Endothelial cell of umbilical vein (primary cell): ENCODE results near the gene RAB1B. TPM values are rescaled to one million over a fixed set of nuclear protein-coding genes. Genes with fewer than 3 reads are reported as not detected.

ENCODE experiments used
- BruUV-seq: library from RNA; stranded (reverse); fragments of 400-500 nt; replicated peaks from 2 replicates; lab custom pipeline; 2021; lab: Mats Ljungman, UMichigan
- CTCF ChIA-PET: fragments of 300-600, 350-600 bp; sonication (Branson Sonifier 250); formaldehyde crosslinking; loops from one replicate; lab custom pipeline; 2021; ENCODE audit warnings: antibody characterized with exemption, inconsistent platforms; lab: Charles Lee
- POLR2A ChIA-PET: fragments of 300-600, 350-600 bp; sonication (Branson Sonifier 250); formaldehyde crosslinking; loops from one replicate; lab custom pipeline; 2021; ENCODE audit warnings: antibody characterized with exemption, inconsistent platforms; lab: Charles Lee
- DNase-seq: peaks from one replicate; pipeline ENCODE4 v3.0.0-alpha.2; 2011; ENCODE audit warnings: low read depth, low spot score
- FAIRE-seq: peaks from 2 replicates; lab custom pipeline; 2011; peaks lifted over from hg19 to GRCh38; lab: Jason Lieb, UNC
- H2AFZ ChIP-seq: 2 replicates; pipeline ENCODE4 v1.6.0; 2012; ENCODE audit warnings: low read depth, low read length, control low read depth, inconsistent platforms
- H3K27ac ChIP-seq: 2 replicates; pipeline ENCODE4 v1.5.1; 2011; ENCODE audit warnings: low read depth, mild to moderate bottlenecking, control low read depth, low read length, moderate library complexity; ENCODE audit not compliant: insufficient read depth
- H3K27me3 ChIP-seq, 2 experiments: 2 replicates each; pipeline versions ENCODE4 v1.6.0 to v1.6.1; 2011; ENCODE audit warnings: low read length in 2 of 2, mixed read lengths in 1 of 2; ENCODE audit not compliant: control insufficient read depth in 2 of 2, insufficient read depth in 2 of 2
- H3K36me3 ChIP-seq, 2 experiments: 2 replicates in 1 of 2; 3 replicates in 1 of 2; pipeline ENCODE4 v1.5.1; 2011; ENCODE audit warnings: low read length in 2 of 2, mild to moderate bottlenecking in 1 of 2, moderate library complexity in 1 of 2; ENCODE audit not compliant: control insufficient read depth in 2 of 2, insufficient read depth in 2 of 2; ENCODE audit errors: extremely low read depth in 1 of 2
- H3K4me1 ChIP-seq: 3 replicates; pipeline ENCODE4 v1.5.1; 2011; ENCODE audit warnings: mild to moderate bottlenecking, low read length; ENCODE audit not compliant: control insufficient read depth, insufficient read depth; ENCODE audit errors: extremely low read depth
- H3K4me2 ChIP-seq: 2 replicates; pipeline ENCODE4 v1.6.1; 2011; ENCODE audit warnings: low read length, control low read depth, mixed read lengths; ENCODE audit not compliant: insufficient read depth
- H3K4me3 ChIP-seq, 3 experiments: fragments of 200-600 bp in 1 of 3; sonication (generic), shearing (Covaris generic) in 1 of 3; replicated peaks in 1 of 3; 2 replicates each; pipeline ENCODE4 v1.5.1; 2011 to 2016; ENCODE audit warnings: control low read depth in 3 of 3, low read length in 3 of 3, mild to moderate bottlenecking in 2 of 3, inconsistent platforms in 1 of 3, low read depth in 1 of 3, moderate library complexity in 1 of 3; ENCODE audit not compliant: insufficient read depth in 1 of 3
- H3K79me2 ChIP-seq: 2 replicates; pipeline ENCODE4 v1.6.0; 2012; ENCODE audit warnings: low read length, inconsistent platforms; ENCODE audit not compliant: control insufficient read depth, insufficient read depth
- H3K9ac ChIP-seq: replicated peaks from 2 replicates; pipeline ENCODE3; 2011; ENCODE audit warnings: low read length, control low read depth; ENCODE audit not compliant: insufficient read depth; ENCODE audit errors: extremely low read depth
- H3K9me1 ChIP-seq: replicated peaks from 3 replicates; pipeline ENCODE4 v1.6.0; 2011; ENCODE audit warnings: mild to moderate bottlenecking, low read length; ENCODE audit not compliant: control insufficient read depth, insufficient read depth; ENCODE audit errors: extremely low read depth
- H3K9me3 ChIP-seq: replicated peaks from 2 replicates; pipeline ENCODE4 v1.5.1; 2012; ENCODE audit warnings: low read length, inconsistent platforms; ENCODE audit not compliant: control insufficient read depth, insufficient read depth
- H4K20me1 ChIP-seq: replicated peaks from 2 replicates; pipeline ENCODE3; 2011; ENCODE audit warnings: mild to moderate bottlenecking, low read length; ENCODE audit not compliant: control insufficient read depth, insufficient read depth; ENCODE audit errors: extremely low read depth
- EZH2 ChIP-seq: IDR thresholded peaks from 2 replicates; pipeline ENCODE4 v1.6.1; 2012; ENCODE audit warnings: borderline replicate concordance, low read depth, mild to moderate bottlenecking, moderate library complexity, low read length, inconsistent platforms; ENCODE audit not compliant: severe bottlenecking
- FOS ChIP-seq: IDR thresholded peaks from 2 replicates; pipeline ENCODE4 v1.6.1; 2011; ENCODE audit warnings: mild to moderate bottlenecking, low read length, moderate library complexity, borderline replicate concordance; ENCODE audit not compliant: insufficient read depth
- GATA2 ChIP-seq: IDR thresholded peaks from 2 replicates; pipeline ENCODE4 v1.7.0; 2011; ENCODE audit warnings: low read depth, mild to moderate bottlenecking, moderate library complexity, mixed read lengths, low read length; ENCODE audit not compliant: insufficient read length, insufficient read depth
- JUN ChIP-seq: IDR thresholded peaks from 2 replicates; pipeline ENCODE4 v1.6.1; 2011; ENCODE audit warnings: borderline replicate concordance, low read depth; ENCODE audit not compliant: insufficient read length, insufficient read depth
- MYC ChIP-seq: IDR thresholded peaks from one replicate; pipeline ENCODE4 v1.6.1; 2011; ENCODE audit warnings: mild to moderate bottlenecking, low read depth, low read length
- POLR2A ChIP-seq: IDR thresholded peaks from 2 replicates; pipeline ENCODE4 v1.6.1; 2012; ENCODE audit warnings: low read depth, mild to moderate bottlenecking, control low read depth, low read length
- POLR2AphosphoS5 ChIP-seq: IDR thresholded peaks from 2 replicates; pipeline ENCODE4 v1.6.1; 2012; ENCODE audit warnings: low read depth, mild to moderate bottlenecking, control low read depth, low read length, moderate library complexity; ENCODE audit not compliant: insufficient read depth
- dilution Hi-C: fragments of 300-500 bp; cut with MboI; formaldehyde crosslinking; loops from one replicate; pipeline ENCODE4 v1.15.0; 2019; ENCODE audit warnings: low sequenced_read_pairs; ENCODE audit not compliant: extremely low pct_ligation_motif_present
- intact Hi-C: fragments of 100-400 bp; cut with micrococcal nuclease; formaldehyde crosslinking; loops from one replicate; pipeline ENCODE4 v1.10.0; 2022
- polyA plus RNA-seq, 4 experiments: library from polyadenylated mRNA; depleted of rRNA in 3 of 4; stranded (reverse) in 3 of 4; unstranded in 1 of 4; fragments of >200 nt; gene quantifications; 2 replicates each; pipeline versions ENCODE4 v1.2.1 to v1.2.3, GENCODE V29; 2011 to 2012; ENCODE audit warnings: missing spikeins in 1 of 4
- total RNA-seq: library from RNA; stranded (reverse); gene quantifications from 2 replicates; pipeline ENCODE4 v1.2.3, GENCODE V29; 2021
- TF ChIP-seq, protein P1 (sequence below): IDR thresholded peaks from 2 replicates; pipeline ENCODE4 v1.6.1; 2011; ENCODE audit not compliant: insufficient read depth, insufficient read length
- TF ChIP-seq, protein P2 (sequence below), 2 donors: IDR thresholded peaks; 1 replicate in 1 of 2; 2 replicates in 1 of 2; pipeline ENCODE4 v1.5.1; 2011; ENCODE audit warnings: low read length in 2 of 2, mild to moderate bottlenecking in 2 of 2, moderate library complexity in 2 of 2, control low read depth in 1 of 2, inconsistent platforms in 1 of 2, low read depth in 1 of 2; ENCODE audit not compliant: insufficient read depth in 1 of 2; ENCODE audit errors: extremely low read depth in 1 of 2

Gene RAB1B
- total and polyA plus RNA-seq, 2 donors (not counting 3 experiments of a cell fraction or from before 2014, with no cell fraction given): 171 to 383 TPM

DNA sequence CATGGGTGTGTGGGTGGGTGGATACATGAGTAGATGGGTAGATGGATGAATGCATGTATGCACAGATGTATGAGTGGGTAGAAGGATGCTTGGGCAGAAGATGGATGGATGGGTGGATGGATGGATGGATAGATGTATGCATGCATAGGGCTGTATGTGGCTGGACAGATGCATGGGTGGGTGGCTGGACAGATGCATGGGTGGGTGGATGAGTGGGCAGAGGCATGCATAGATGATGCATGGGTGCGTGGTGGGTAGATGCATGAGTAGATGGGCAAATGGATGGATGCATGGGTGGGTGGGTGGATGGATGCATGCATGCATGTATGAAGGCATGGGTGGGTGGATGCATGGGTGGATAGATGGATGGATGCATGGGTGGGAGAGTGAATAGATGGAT is 55.2 kb downstream of the RAB1B start:
- Histone ChIP-seq H3K9me1 (no peaks in the 10 kb centered on the region), H2AFZ (no peak overlapping the region), H3K4me3 (no peak overlapping the region), H3K4me1 (peaks cover 6% of the 10 kb centered on the region), H3K4me2 (no peak overlapping the region), H3K9ac (no peak overlapping the region), H3K79me2 (no peaks in the 10 kb centered on the region), H3K27ac (no peak overlapping the region), H4K20me1 (no peaks in the 10 kb centered on the region), H3K36me3 (no peaks in the 10 kb centered on the region), H3K27me3 (peaks cover 0 to 3% of the 10 kb centered on the region in 2 experiments), H3K9me3 (no peaks in the 10 kb centered on the region)
- FAIRE-seq (no peak), DNase-seq (no peak)
- no TSS peak for BruUV-seq
- ChIA-PET CTCF (interaction anchor here (4.0 kb wide), 1 partner anchor 11 kb away, joined by 56 read pairs; no protein-coding TSS in a partner anchor), POLR2A (no interaction called here)
- dilution Hi-C loops (no loop called here), intact Hi-C loops (no loop called here)
- TF ChIP-seq EZH2 (no peak), POLR2AphosphoS5 (no peak), GATA2 (no peak), POLR2A (no peak), FOS (no peak), MYC (no peak), JUN (no peak)
- TF ChIP-seq, protein P1, sequence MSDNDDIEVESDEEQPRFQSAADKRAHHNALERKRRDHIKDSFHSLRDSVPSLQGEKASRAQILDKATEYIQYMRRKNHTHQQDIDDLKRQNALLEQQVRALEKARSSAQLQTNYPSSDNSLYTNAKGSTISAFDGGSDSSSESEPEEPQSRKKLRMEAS: no peak
- TF ChIP-seq, protein P2, sequence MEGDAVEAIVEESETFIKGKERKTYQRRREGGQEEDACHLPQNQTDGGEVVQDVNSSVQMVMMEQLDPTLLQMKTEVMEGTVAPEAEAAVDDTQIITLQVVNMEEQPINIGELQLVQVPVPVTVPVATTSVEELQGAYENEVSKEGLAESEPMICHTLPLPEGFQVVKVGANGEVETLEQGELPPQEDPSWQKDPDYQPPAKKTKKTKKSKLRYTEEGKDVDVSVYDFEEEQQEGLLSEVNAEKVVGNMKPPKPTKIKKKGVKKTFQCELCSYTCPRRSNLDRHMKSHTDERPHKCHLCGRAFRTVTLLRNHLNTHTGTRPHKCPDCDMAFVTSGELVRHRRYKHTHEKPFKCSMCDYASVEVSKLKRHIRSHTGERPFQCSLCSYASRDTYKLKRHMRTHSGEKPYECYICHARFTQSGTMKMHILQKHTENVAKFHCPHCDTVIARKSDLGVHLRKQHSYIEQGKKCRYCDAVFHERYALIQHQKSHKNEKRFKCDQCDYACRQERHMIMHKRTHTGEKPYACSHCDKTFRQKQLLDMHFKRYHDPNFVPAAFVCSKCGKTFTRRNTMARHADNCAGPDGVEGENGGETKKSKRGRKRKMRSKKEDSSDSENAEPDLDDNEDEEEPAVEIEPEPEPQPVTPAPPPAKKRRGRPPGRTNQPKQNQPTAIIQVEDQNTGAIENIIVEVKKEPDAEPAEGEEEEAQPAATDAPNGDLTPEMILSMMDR (IDR thresholded peaks at IDR 0.05; ENCODE audit: extremely low read depth in 1 of 2, insufficient read depth in 1 of 2, low read depth in 1 of 2, low read length in 2 of 2): no peak
